ENCODE results near the gene SALL3.

SALL3 gene

GRCh38 chr18:78981989-78982620, 2.5 kb downstream of the SALL3 start:
- TF ChIP-seq GATA3 (IDR thresholded peaks at IDR 0.05; ENCODE audit: low read depth, low read length): no peak
- no peak for TF ChIP-seq GATA2 (IDR thresholded peaks at IDR 0.05; ENCODE audit: low read depth, low read length)

- no peak for TF ChIP-seq GATA3 (IDR thresholded peaks at IDR 0.05; ENCODE audit: low read depth, low read length)
- TF ChIP-seq GATA2 (IDR thresholded peaks at IDR 0.05; ENCODE audit: low read depth, low read length): no peak
Observed at GRCh38 chr18:78983512-78983911, 3.9 kb downstream of the SALL3 start.

- TF ChIP-seq GATA3 (IDR thresholded peaks at IDR 0.05; ENCODE audit: low read depth, low read length) (no peak), GATA2 (IDR thresholded peaks at IDR 0.05; ENCODE audit: low read depth, low read length) (no peak)
Observed at GRCh38 chr18:78984941-78985784, 5.5 kb downstream of the SALL3 start.

GRCh38 chr18:78986018-78986481, 6.4 kb downstream of the SALL3 start:
- TF ChIP-seq GATA2 (IDR thresholded peaks at IDR 0.05; ENCODE audit: low read depth, low read length): no peak
- TF ChIP-seq GATA3 (IDR thresholded peaks at IDR 0.05; ENCODE audit: low read depth, low read length): no peak

- no peak for TF ChIP-seq GATA2 (IDR thresholded peaks at IDR 0.05; ENCODE audit: low read depth, low read length)
- TF ChIP-seq GATA3 (IDR thresholded peaks at IDR 0.05; ENCODE audit: low read depth, low read length): no peak
Observed at GRCh38 chr18:78991446-78991845, 11.8 kb downstream of the SALL3 start.

GRCh38 chr18:78992041-78993011, 12.7 kb downstream of the SALL3 start:
- TF ChIP-seq GATA3 (IDR thresholded peaks at IDR 0.05; ENCODE audit: low read depth, low read length) (no peak), GATA2 (IDR thresholded peaks at IDR 0.05; ENCODE audit: low read depth, low read length) (no peak)

GRCh38 chr18:78993014-78993926, 13.7 kb downstream of the SALL3 start:
- no peak for TF ChIP-seq GATA3 (IDR thresholded peaks at IDR 0.05; ENCODE audit: low read depth, low read length)
- no peak for TF ChIP-seq GATA2 (IDR thresholded peaks at IDR 0.05; ENCODE audit: low read depth, low read length)

GRCh38 chr18:78994000-78994399, 14.4 kb downstream of the SALL3 start:
- TF ChIP-seq GATA2 (IDR thresholded peaks at IDR 0.05; ENCODE audit: low read depth, low read length) (no peak), GATA3 (IDR thresholded peaks at IDR 0.05; ENCODE audit: low read depth, low read length) (no peak)

GRCh38 chr18:78994531-78994930, 14.9 kb downstream of the SALL3 start:
- no peak for TF ChIP-seq GATA3 (IDR thresholded peaks at IDR 0.05; ENCODE audit: low read depth, low read length)

GRCh38 chr18:78994977-78995582, 15.5 kb downstream of the SALL3 start:
- TF ChIP-seq GATA2 (IDR thresholded peaks at IDR 0.05; ENCODE audit: low read depth, low read length) (no peak), GATA3 (IDR thresholded peaks at IDR 0.05; ENCODE audit: low read depth, low read length) (no peak)

- TF ChIP-seq GATA3 (IDR thresholded peaks at IDR 0.05; ENCODE audit: low read depth, low read length): no peak
- no peak for TF ChIP-seq GATA2 (IDR thresholded peaks at IDR 0.05; ENCODE audit: low read depth, low read length)
Observed at GRCh38 chr18:78995740-78996395, 16.2 kb downstream of the SALL3 start.

All from SH-SY5Y (cell line).